HUDEP-2 (cell line): ENCODE data around the gene CAPS.
"Not testable (repeated sequence)": the region's sequence is repeated elsewhere in the genome, so short reads cannot be mapped to it uniquely, and the experiment has no call there.

Experiments
- DNase-seq, 76 experiments: peaks; one replicate each; lab custom pipeline; 2025; ENCODE audit not compliant: unreplicated experiment in 76 of 76; lab: John Stamatoyannopoulos, UW

Gene CAPS

GRCh38 chr19:5913739-5914357 is at the start of gene CAPS:
Gene CAPS, plus strand, starts transcription at chr19:5914254. Its CDS starts 153 bp downstream, at chr19:5914407.
- peak in 28 of 76 experiments; percentile 14 to 44 (median 22) for DNase-seq

- DNase-seq: no peak
These were observed 49.1 kb upstream of the CAPS start for GRCh38 chr19:5864725-5865486.

- no peak for DNase-seq
These were observed 48.3 kb upstream of the CAPS start for GRCh38 chr19:5865772-5866171.

GRCh38 chr19:5867201-5868136 is 46.6 kb upstream of the CAPS start:
- no peak for DNase-seq

GRCh38 chr19:5870986-5871394 is 43.1 kb upstream of the CAPS start:
- no peak for DNase-seq

GRCh38 chr19:5873617-5874199 is 40.3 kb upstream of the CAPS start:
- no peak for DNase-seq

GRCh38 chr19:5874496-5874895 is 39.6 kb upstream of the CAPS start:
- DNase-seq: not testable (repeated sequence)

- DNase-seq: no peak
These were observed 36.6 kb upstream of the CAPS start for GRCh38 chr19:5877427-5877826.

GRCh38 chr19:5877882-5878281 is 36.2 kb upstream of the CAPS start:
- no peak for DNase-seq

GRCh38 chr19:5880196-5880595 is 33.9 kb upstream of the CAPS start:
- no peak for DNase-seq

- DNase-seq: no peak
These were observed 33.4 kb upstream of the CAPS start for GRCh38 chr19:5880604-5881078.

GRCh38 chr19:5881543-5882299 is 32.3 kb upstream of the CAPS start:
- DNase-seq: no peak

- no peak for DNase-seq
These were observed 31.6 kb upstream of the CAPS start for GRCh38 chr19:5882421-5882968.

- DNase-seq: peak in 1 of 76 experiments; percentile 15
These were observed 30.7 kb upstream of the CAPS start for GRCh38 chr19:5883157-5883873.

GRCh38 chr19:5884065-5884811 is 29.8 kb upstream of the CAPS start:
- DNase-seq: peak in 11 of 76 experiments; percentile 26 to 45 (median 33)

GRCh38 chr19:5889288-5889971 is 24.6 kb upstream of the CAPS start:
- no peak for DNase-seq

- DNase-seq: no peak
These were observed 24.0 kb upstream of the CAPS start for GRCh38 chr19:5890099-5890498.

- DNase-seq: no peak
These were observed 22.5 kb upstream of the CAPS start for GRCh38 chr19:5891572-5891937.
